Epithelial cell of esophagus (primary cell): ENCODE measurements around the gene IL10RA.

Experiments
- DNase-seq: peaks from one replicate; pipeline ENCODE4 v3.0.0; 2010; ENCODE audit warnings: low read depth
- H3K4me3 ChIP-seq: 2 replicates; pipeline ENCODE4 v1.5.1; 2011; ENCODE audit warnings: mild to moderate bottlenecking, low read length, control low read depth
- CTCF ChIP-seq: IDR thresholded peaks from 2 replicates; pipeline ENCODE4 v1.5.1; 2011; ENCODE audit warnings: low read depth, mild to moderate bottlenecking, low read length, control low read depth, inconsistent platforms; ENCODE audit not compliant: insufficient read depth; ENCODE audit errors: missing control alignments

Gene IL10RA

DNA sequence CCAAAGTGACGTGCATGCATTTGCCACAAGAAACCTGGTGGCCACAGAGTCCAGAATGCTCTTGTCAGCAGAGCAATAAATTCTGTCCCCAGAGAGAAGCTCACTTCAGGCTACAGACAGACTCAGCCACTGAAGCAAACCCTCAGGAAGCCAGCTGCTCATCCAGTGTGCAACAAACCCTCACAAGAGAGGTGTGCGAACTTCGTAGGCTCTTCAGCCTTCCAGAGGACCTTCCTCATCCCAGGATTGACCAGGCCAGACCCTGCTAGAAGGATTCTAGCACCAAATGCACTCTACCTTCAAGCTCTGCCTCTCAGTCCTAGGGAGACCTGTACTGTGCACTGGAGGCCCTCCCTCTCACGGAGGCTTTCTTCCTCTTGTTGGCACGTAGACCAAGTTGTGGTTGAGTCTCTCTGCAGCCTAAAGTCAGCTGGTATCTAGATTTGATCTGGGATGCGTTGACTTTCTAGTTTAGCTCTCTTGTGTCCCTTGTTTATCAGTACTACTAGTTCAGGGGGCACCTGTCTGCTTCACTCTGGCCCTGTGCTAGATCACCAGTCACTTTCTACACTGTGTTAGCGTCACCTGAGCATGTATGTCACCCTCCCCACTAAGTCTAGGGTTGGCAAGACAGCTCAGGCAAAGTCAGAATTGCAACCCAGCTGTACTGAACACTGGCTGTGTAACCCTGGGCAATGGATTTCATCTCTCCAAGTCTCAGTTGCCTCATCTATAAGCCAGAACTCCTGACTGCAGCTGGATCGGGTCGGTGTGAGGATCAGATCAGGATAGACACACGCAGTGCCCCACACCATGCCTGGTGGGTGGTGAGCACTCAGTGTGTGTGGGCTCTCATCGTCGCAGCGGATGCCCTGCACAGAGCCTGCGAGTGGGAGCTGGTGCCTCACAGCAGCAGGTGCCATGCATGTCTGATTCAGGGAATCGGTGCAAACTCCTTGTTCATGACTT, 34.9 kb upstream of the IL10RA start:
- DNase-seq: no peak
- no peak for TF ChIP-seq CTCF
- H3K4me3 ChIP-seq: no peak overlapping the region

- no peak for TF ChIP-seq CTCF
- H3K4me3 ChIP-seq: no peak overlapping the region
- no peak for DNase-seq
These were observed 33.0 kb upstream of the IL10RA start for GRCh38 chr11:117953024-117953671.

- DNase-seq: no peak
- TF ChIP-seq CTCF: no peak
- H3K4me3 ChIP-seq: no peak overlapping the region
These were observed 27.2 kb upstream of the IL10RA start for GRCh38 chr11:117958949-117959348.

DNA sequence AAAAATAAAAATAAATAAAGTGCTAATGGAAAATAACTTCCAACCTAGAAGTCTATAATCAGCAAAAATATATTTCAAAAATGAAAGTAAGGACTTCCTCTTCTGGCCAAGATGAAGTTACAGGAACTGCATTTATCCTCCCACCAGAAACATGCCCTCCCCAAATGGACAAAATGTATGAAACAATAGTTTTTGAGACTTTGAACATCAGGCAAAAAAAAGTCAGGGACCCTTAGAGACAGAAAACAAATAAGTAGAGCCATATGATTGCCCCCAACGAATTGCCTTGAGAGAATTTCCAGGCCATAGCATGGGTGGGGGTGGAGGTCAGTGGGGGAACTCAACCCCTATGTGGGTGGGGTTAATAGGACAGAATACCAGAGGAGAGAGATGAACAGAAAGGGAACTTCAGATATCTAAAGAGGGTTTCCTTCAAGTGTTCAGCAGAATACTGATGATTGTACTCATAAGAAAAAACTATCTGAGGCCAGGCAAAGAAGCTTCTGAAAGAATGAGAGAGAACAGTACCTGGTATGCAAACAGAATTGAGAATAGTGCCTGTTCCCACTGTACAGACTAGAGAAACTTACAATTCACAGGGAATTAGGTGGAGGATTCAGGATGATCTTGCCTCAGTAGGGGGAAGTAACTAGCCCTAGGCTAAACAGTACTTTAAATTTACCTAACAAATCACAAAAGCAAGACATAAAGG, 26.6 kb upstream of the IL10RA start:
- no peak for DNase-seq
- H3K4me3 ChIP-seq: no peak overlapping the region

GRCh38 chr11:117960406-117960805, 25.8 kb upstream of the IL10RA start:
- TF ChIP-seq CTCF: no peak
- DNase-seq: no peak
- H3K4me3 ChIP-seq: no peak overlapping the region

More for the DNA sequence above, 26.6 kb upstream of the IL10RA start:
- TF ChIP-seq CTCF: no peak

DNA sequence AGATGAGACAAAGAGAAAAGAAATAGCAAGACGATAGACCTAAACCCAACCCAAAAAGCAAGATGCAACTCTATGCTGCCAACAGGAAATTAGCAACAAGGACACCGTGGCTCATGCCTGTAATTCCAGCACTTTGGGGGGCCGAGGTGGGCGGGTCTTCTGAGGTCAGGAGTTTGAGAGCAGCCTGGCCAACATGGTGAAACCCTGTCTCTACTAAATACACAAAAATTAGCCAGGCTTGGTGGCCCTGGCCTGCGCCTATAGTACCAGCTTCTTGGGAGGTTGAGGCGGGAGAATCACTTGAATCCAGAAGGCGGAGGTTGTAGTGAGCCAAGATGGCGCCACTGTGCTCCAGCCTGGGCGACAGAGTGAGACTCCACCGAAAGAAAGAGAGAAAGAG, 24.3 kb upstream of the IL10RA start:
- no peak for DNase-seq
- no peak overlapping the region for H3K4me3 ChIP-seq
- no peak for TF ChIP-seq CTCF
